SK-N-SH (cell line): ENCODE results near the gene HNRNPUL1.

Experiments
- CTCF ChIP-seq: fragments of 200-600 bp; sonication (generic); IDR thresholded peaks from 2 replicates; pipeline ENCODE4 v1.6.1; 2017; ENCODE audit warnings: antibody characterized with exemption, mild to moderate bottlenecking, moderate library complexity
- EP300 ChIP-seq, 2 experiments: IDR thresholded peaks; 2 replicates each; pipeline versions ENCODE4 v1.4.0 to v1.6.1; 2012; ENCODE audit warnings: borderline replicate concordance in 1 of 2, low read depth in 1 of 2, low read length in 1 of 2
- EZH2phosphoT487 ChIP-seq: fragments of 200-600 bp; sonication (generic); IDR thresholded peaks from 2 replicates; pipeline ENCODE4 v1.6.1; 2017; ENCODE audit warnings: low read depth, mixed run types, mild to moderate bottlenecking, antibody characterized with exemption, moderate library complexity, borderline replicate concordance
- GATA2 ChIP-seq: sonication (generic); formaldehyde crosslinking; IDR thresholded peaks from 2 replicates; pipeline ENCODE4 v1.5.0; 2020; ENCODE audit warnings: mild to moderate bottlenecking, missing genetic modification reagents
- IRF3 ChIP-seq: fragments of 150-350 bp; IDR thresholded peaks from 2 replicates; pipeline ENCODE4 v1.6.1; 2016; ENCODE audit warnings: mild to moderate bottlenecking, low read depth, low read length
- JUND ChIP-seq: IDR thresholded peaks from 2 replicates; pipeline ENCODE4 v1.4.0; 2012
- MAX ChIP-seq: IDR thresholded peaks from 2 replicates; pipeline ENCODE4 v1.4.0; 2012; ENCODE audit warnings: low read depth
- NFIC ChIP-seq: IDR thresholded peaks from 2 replicates; pipeline ENCODE4 v1.4.0; 2012; ENCODE audit warnings: borderline replicate concordance
- NRF1 ChIP-seq: IDR thresholded peaks from 2 replicates; pipeline ENCODE4 v1.6.1; 2012; ENCODE audit warnings: low read depth, mild to moderate bottlenecking, low read length
- POLR2AphosphoS5 ChIP-seq: IDR thresholded peaks from 2 replicates; pipeline ENCODE4 v1.6.1; 2012; ENCODE audit warnings: low read depth, low read length
- RFX5 ChIP-seq: IDR thresholded peaks from 2 replicates; pipeline ENCODE4 v1.6.1; 2012; ENCODE audit warnings: mild to moderate bottlenecking, improper control_type of control experiment, low read length
- SIN3A ChIP-seq: IDR thresholded peaks from 2 replicates; pipeline ENCODE4 v1.6.1; 2012; ENCODE audit warnings: low read depth, mild to moderate bottlenecking, low read length, moderate library complexity, borderline replicate concordance
- TAF1 ChIP-seq: IDR thresholded peaks from 2 replicates; pipeline ENCODE4 v1.6.1; 2012; ENCODE audit warnings: low read depth, mild to moderate bottlenecking, low read length, moderate library complexity, borderline replicate concordance

- TF ChIP-seq CTCF = peak; percentile 40
- TF ChIP-seq SIN3A = peak; percentile 48; the same call in 1 of the 2 replicates
- TF ChIP-seq EZH2phosphoT487 = no peak
- TF ChIP-seq IRF3 = peak; percentile 77
- TF ChIP-seq NRF1 = peak; percentile 71
- peak; percentile 89 for TF ChIP-seq MAX
- no peak for TF ChIP-seq NFIC
- TF ChIP-seq POLR2AphosphoS5 = no peak; the same call in 1 of the 2 replicates
- no peak for TF ChIP-seq GATA2 (CRISPR knock-in tag)
- peak; percentile 15 to 21; a peak in 2 of 4 replicates for TF ChIP-seq EP300 (IDR thresholded peaks at IDR 0.05; ENCODE audit: borderline replicate concordance in 1 of 2, low read depth in 1 of 2, low read length in 1 of 2)
- peak; percentile 80 for TF ChIP-seq TAF1
- TF ChIP-seq RFX5 = peak; percentile 79
- TF ChIP-seq JUND = no peak; the same call in 1 of the 2 replicates
These were observed at the start of gene HNRNPUL1 for GRCh38 chr19:41263850-41264580.
